HG03460 (cell line): ENCODE data around the gene SLC2A5.
"Not testable (repeated sequence)": the region's sequence is repeated elsewhere in the genome, so short reads cannot be mapped to it uniquely, and the experiment has no call there.

Experiments
- ATAC-seq: cut with Tn5 transposase; IDR thresholded peaks from one replicate; pipeline ENCODE4 v1.9.1; 2021; ENCODE audit not compliant: unreplicated experiment

SLC2A5 gene

DNA sequence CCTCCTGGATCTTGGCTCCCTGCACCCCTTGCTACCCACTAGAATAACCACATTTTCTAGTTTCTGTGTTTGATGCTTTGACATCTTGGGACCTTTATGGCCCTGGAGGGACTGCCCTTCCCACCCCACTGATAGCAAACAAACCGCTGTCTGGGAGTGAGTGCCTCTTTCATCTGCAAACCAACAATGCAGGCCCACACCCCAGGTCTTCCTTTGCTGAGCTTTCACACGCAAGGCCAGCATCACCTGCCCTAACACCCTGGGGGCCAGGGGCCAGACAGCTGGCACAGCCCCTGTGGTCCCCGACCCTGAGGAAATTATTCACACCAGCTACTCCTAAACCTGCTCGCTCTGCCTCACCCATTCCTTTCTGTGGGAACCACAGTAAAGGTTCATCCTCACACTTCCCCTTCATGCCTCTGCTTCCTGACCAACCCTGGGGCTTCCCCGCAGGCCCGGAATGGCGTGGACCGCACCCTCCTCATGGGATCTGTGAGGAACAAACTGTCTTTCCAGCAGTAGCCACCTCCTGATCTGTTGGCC lies 58.6 kb downstream of the SLC2A5 start:
- ATAC-seq, result peak; percentile 63

- ATAC-seq, result no peak
These were observed 59.7 kb downstream of the SLC2A5 start for GRCh38 chr1:9009438-9010370.

- no peak for ATAC-seq
These were observed 61.2 kb downstream of the SLC2A5 start for GRCh38 chr1:9008236-9008635.

- no peak for ATAC-seq
These were observed 62.3 kb downstream of the SLC2A5 start for GRCh38 chr1:9006956-9007615.

DNA sequence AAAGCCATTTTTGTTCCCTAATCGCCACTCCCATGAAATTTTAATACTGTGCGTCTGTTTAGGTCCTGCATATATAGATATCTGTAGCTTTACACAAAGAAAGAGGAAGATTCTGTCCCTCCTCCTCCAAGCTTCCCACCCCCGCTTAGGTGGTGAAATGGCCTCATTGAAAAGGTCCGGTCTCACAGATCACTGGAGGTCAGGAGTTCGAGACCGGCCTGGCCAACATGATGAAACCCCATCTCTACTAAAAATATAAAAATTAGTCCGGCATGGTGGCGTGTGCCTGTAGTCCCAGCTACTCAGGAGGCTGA lies 64.1 kb downstream of the SLC2A5 start:
- ATAC-seq, result no peak

- no peak for ATAC-seq
These were observed 64.6 kb downstream of the SLC2A5 start for GRCh38 chr1:9004700-9005394.

DNA sequence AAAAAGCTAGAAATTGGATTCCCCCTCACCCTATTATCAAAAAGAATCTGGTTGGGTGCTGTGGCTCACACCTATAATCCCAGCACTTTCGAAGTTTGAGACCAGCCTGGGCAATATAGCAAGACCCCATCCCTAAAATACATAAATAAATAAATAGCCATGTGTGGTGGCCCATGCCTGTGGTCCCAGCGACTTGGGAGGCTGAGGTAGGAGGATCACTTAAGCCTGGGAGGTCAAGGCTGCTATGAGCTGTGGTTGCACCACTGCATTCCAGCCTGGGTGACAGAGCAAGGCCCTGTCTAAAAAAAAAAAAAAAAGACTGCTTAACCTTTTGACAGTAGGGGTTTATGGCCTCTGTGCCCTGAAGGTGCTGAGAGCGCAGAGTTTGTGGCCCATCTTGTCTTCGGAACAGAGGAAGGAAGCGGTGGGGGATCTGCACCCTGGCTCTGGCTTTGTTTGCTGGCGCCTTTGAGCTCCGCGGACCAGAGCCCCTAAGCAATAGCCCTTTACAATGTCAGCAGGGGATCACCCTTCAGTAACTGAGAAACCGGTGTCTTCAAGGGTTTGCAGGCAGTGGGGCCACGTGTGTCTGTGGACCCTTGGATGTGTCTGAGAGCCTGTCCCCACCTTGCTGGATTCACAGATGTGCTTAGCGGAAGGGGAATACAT lies 65.3 kb downstream of the SLC2A5 start:
- ATAC-seq, result no peak

- ATAC-seq, result not testable (repeated sequence)
These were observed 67.2 kb downstream of the SLC2A5 start for GRCh38 chr1:9002215-9002560.

DNA sequence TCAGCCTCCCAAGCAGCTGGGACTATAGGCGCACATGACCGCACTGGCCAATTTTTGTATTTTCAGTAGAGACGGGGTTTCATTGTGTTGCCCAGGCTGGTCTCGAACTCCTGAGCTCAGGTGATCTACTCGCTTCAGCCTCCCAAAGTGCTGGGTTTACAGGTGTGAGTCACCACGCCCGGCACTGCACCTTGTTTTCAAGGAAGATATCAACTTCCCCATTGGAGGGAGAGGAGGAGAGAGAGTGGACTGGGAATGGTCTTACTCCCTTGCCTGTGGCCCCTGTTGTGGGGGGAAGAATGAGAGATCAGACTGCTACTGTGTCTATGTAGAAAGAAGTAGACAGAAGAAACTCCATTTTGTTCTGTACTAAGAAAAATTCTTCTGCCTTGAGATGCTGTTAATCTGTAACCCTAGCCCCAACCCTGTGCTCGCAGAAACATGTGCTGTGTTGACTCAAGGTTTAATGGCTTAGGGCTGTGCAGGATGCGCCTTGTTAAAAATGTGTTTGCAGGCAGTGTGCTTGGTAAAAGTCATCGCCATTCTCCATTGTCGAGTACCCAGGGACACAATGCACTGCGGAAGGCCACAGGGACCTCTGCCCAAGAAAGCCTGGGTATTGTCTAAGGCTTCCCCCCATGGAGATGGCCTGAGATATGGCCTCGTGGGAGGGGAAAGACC lies 67.8 kb downstream of the SLC2A5 start:
- ATAC-seq, result not testable (repeated sequence)

- ATAC-seq, result not testable (repeated sequence)
These were observed 75.3 kb downstream of the SLC2A5 start for GRCh38 chr1:8993962-8994675.

DNA sequence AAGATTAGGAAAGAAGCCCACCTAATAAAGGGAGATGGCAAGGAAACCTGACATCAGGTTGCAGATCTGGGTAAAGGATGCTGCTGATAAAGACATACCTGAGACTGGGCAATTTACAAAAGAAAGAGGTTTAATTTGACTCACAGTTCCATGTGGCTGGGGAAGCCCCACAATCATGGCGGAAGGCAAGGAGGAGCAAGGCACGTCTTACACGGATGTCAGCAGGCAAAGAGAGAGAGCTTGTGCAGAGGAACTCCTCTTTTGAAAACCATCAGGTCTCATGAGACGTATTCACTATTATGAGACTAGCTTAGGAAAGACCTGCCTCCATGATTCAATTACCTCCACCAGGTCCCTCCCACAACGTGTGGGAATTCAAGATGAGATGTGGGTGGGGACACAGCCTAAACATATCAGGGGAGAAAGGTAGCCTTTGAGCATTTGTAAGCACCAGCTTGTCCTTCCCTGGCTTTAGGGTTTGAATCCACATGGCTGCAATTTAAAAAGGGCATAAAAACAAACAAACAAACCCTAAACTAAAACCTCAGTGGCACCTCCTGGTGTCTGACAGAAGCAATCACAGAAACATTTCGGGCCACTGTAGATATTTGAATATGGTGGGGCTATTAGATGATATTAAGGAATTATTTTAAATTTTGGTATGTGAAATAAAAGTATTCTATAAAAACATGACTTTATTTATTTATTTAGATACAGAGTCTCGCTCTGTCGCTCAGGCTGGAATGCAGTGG lies 76.3 kb downstream of the SLC2A5 start:
- ATAC-seq, result no peak

GRCh38 chr1:8989821-8990220 lies 79.6 kb downstream of the SLC2A5 start:
- ATAC-seq, result no peak

DNA sequence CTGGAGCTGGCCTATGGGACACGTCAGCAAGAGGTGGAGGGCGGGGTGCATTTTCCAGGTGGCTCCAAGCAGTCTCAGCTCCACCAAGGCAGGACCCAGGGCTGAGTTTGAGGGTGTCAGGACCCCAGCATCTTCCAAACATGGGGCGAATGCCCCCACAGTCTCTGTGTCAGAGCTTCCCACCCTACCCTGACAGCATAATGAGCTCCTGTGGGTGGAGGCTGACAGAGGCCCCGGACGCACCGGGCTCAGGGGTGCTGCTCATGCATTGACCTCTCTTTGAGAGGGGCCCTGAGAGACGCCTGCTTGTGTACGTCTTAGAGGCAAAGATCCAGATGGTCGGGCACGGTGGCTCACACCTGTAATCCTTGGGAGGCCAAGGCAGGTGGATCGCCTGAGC lies 80.4 kb downstream of the SLC2A5 start:
- no peak for ATAC-seq

- no peak for ATAC-seq
These were observed 80.8 kb downstream of the SLC2A5 start for GRCh38 chr1:8988618-8988967.

DNA sequence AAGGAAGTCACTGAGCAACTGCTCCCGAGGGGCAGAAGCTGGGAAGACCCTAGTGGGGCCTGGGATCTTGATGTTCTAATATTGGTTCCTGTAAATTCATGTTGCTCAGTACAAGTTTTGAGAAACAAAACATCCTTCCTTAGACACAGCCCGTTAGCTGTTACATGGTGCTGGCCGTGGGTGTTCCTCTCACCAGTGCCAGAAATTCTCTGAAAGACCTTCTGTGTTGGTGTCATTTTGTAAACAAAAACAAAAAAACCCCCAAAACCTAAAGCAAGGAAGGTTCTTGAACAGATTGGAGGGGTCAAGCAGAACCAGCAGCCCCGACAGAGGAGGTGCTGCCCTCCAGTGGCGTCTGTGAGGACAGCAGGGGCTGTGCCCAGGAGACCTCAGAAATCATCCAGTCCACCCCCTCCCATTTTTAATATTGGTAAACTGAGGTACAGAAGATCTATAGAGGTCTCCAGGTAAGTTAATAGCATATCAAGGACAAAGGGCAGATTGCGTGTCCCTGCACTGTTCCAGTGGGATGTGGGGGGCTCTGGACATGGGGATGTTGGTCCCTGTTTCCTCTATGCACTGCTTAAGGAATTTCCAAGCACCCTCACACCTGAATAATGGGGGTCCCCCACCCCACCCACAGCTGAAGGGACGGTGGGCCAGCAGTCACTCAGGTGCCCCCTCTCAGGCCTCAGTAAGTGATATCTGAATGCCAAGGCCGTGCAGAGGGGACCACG lies 81.4 kb downstream of the SLC2A5 start:
- ATAC-seq, result no peak

GRCh38 chr1:8986814-8987190 lies 82.6 kb downstream of the SLC2A5 start:
- no peak for ATAC-seq

DNA sequence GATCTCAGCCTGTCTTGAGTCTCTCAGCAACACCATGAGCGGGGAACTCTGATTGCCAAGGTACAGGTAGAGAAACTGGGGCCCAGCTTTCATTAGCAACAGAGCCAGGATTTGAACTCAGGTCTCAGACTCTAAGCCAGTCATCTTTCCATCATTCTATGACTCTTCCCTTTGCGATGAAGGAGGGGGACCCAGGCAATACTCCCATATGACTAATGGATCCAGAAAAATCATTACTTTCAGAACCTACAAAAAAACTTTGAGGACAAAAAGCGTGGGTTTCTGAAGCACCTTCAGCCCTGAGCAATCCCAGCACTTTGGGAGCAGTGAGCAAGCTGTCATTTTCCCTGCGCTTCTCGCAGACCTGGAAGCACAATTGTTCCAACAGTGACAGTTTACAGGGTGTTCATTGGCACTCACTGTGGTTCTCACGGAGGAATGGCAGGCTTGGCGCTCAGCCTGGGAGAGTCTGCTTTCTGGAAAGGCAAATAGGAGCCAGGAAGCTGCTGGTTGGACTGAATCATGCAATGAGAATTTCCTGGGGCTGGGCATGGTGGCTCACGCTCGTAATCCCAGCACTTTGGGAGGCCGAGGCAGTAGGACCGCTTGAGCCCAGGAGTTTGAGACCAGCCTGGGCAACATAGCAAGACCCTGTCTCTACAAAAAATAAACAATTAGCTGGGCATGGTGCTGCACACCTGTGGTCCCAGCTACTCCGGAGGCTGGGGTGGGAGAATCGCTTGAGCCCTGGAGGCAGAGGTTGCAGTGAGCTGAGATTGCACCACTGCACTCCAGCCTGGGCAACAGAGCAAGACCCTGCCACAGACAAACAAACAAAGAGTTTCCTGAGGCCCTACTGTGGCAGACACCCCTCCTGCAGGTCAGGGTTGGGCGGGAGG lies 83.3 kb downstream of the SLC2A5 start:
- no peak for ATAC-seq
